Fibroblast of lung (primary cell): ENCODE results near the gene IL1RAPL2.

Experiments
- EZH2 ChIP-seq: IDR thresholded peaks from 2 replicates; pipeline ENCODE4 v1.5.1; 2012; ENCODE audit warnings: low read length, control low read depth, mild to moderate bottlenecking; ENCODE audit errors: missing control alignments
- TF ChIP-seq, protein P1 (sequence below), 2 donors: IDR thresholded peaks in 1 of 2; conservative IDR thresholded peaks in 1 of 2; 1 replicate in 1 of 2; 2 replicates in 1 of 2; pipeline ENCODE4 v1.5.1; 2011 to 2012; ENCODE audit warnings: low read length in 2 of 2, control low read depth in 1 of 2, inconsistent platforms in 1 of 2, low read depth in 1 of 2, mild to moderate bottlenecking in 1 of 2

DNA sequence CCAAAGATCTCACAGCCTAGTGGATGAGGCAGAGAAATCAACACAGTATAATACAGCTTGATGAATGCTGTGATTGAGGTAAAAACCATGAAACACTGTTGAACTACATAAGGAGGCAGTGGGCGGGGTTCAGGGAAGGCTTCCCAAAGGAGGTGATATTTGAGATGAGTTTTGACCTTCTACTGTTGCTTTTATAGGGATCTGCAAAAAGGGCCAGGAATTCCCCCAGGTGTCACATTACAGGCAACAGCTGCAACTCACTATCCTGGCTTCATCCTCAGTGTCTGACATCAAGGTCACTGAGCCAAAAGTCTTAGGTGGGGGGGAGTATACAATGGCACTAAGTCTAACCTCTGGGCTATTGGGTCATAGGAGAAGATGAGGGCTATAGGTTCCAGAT lies 1070.7 kb downstream of the IL1RAPL2 start:
- no peak for TF ChIP-seq EZH2
- TF ChIP-seq, protein P1, sequence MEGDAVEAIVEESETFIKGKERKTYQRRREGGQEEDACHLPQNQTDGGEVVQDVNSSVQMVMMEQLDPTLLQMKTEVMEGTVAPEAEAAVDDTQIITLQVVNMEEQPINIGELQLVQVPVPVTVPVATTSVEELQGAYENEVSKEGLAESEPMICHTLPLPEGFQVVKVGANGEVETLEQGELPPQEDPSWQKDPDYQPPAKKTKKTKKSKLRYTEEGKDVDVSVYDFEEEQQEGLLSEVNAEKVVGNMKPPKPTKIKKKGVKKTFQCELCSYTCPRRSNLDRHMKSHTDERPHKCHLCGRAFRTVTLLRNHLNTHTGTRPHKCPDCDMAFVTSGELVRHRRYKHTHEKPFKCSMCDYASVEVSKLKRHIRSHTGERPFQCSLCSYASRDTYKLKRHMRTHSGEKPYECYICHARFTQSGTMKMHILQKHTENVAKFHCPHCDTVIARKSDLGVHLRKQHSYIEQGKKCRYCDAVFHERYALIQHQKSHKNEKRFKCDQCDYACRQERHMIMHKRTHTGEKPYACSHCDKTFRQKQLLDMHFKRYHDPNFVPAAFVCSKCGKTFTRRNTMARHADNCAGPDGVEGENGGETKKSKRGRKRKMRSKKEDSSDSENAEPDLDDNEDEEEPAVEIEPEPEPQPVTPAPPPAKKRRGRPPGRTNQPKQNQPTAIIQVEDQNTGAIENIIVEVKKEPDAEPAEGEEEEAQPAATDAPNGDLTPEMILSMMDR (conservative IDR thresholded peaks at IDR 0.05 in 1 of 2, IDR thresholded peaks at IDR 0.05 in 1 of 2; ENCODE audit: low read depth in 1 of 2, low read length in 2 of 2), result no peak
